HG03354 (cell line): ENCODE results near the gene OR2T10.
"Not testable (repeated sequence)": the region's sequence is repeated elsewhere in the genome, so short reads cannot be mapped to it uniquely, and the experiment has no call there.

Experiments used
- ATAC-seq: cut with Tn5 transposase; IDR thresholded peaks from one replicate; pipeline ENCODE4 v1.9.1; 2021; ENCODE audit warnings: mild to moderate bottlenecking; ENCODE audit not compliant: unreplicated experiment, poor library complexity, severe bottlenecking

The OR2T10 gene

GRCh38 chr1:248599396-248599795 is 1.9 kb upstream of the OR2T10 start:
- no peak for ATAC-seq

GRCh38 chr1:248596615-248597014 is 885 bp downstream of the OR2T10 start:
- no peak for ATAC-seq

GRCh38 chr1:248593226-248593625 is 4.3 kb downstream of the OR2T10 start:
- no peak for ATAC-seq

GRCh38 chr1:248592655-248593054 is 4.8 kb downstream of the OR2T10 start:
- no peak for ATAC-seq

- no peak for ATAC-seq
Measured at GRCh38 chr1:248590055-248590454, 7.4 kb downstream of the OR2T10 start.

- no peak for ATAC-seq
Measured at GRCh38 chr1:248589334-248589733, 8.2 kb downstream of the OR2T10 start.

- ATAC-seq, result no peak
Measured at GRCh38 chr1:248585266-248585665, 12.2 kb downstream of the OR2T10 start.

- no peak for ATAC-seq
Measured at GRCh38 chr1:248576260-248576980, 21.1 kb downstream of the OR2T10 start.

- ATAC-seq, result not testable (repeated sequence)
Measured at GRCh38 chr1:248574657-248575056, 22.8 kb downstream of the OR2T10 start, which contains the start of gene OR2T34. OR2T34 (minus strand) TSS chr1:248574757; CDS start chr1:248574757, 0 bp downstream.

- ATAC-seq, result not testable (repeated sequence)
Measured at GRCh38 chr1:248573856-248574255, 23.6 kb downstream of the OR2T10 start.

GRCh38 chr1:248572049-248572448 is 25.5 kb downstream of the OR2T10 start:
- peak; percentile 84 for ATAC-seq

- not testable (repeated sequence) for ATAC-seq
Measured at GRCh38 chr1:248570811-248571210, 26.7 kb downstream of the OR2T10 start.

GRCh38 chr1:248569049-248569448 is 28.5 kb downstream of the OR2T10 start:
- ATAC-seq, result not testable (repeated sequence)

- peak; percentile 81 for ATAC-seq
Measured at GRCh38 chr1:248565530-248566373, 31.7 kb downstream of the OR2T10 start.

- ATAC-seq, result not testable (repeated sequence)
Measured at GRCh38 chr1:248562672-248563071, 34.8 kb downstream of the OR2T10 start, which contains the start of gene OR2T29. OR2T29 (minus strand) TSS chr1:248562772; CDS start chr1:248559491, 3,281 bp downstream.

GRCh38 chr1:248551027-248551426 is 46.5 kb downstream of the OR2T10 start:
- ATAC-seq, result not testable (repeated sequence)

- ATAC-seq, result not testable (repeated sequence)
Measured at GRCh38 chr1:248547383-248547782, 50.1 kb downstream of the OR2T10 start.
